Kidney (tissue), 14 donors: ENCODE data around the gene KIR3DL1. TPM values are rescaled to one million over a fixed set of nuclear protein-coding genes. Genes with fewer than 3 reads are reported as not detected.
A peak's percentile ranks its signal among the peaks of the same experiment; 100 is the strongest.
"Not testable (repeated sequence)": the region's sequence is repeated elsewhere in the genome, so short reads cannot be mapped to it uniquely, and the experiment has no call there.

Source experiments
- DNase-seq, 5 donors: peaks; one replicate each; pipeline ENCODE4 v3.0.0-alpha.2; 2013 to 2020
- FAIRE-seq: peaks from 2 replicates; lab custom pipeline; 2012; peaks lifted over from hg19 to GRCh38; lab: Jason Lieb, UNC
- H3K27ac ChIP-seq, 2 donors: one replicate each; pipeline ENCODE4 v1.7.0; 2013; ENCODE audit warnings: low read depth in 2 of 2, low read length in 2 of 2, inconsistent platforms in 1 of 2
- H3K27me3 ChIP-seq: one replicate; pipeline ENCODE4 v1.7.1; 2013; ENCODE audit warnings: low read length, inconsistent platforms; ENCODE audit not compliant: control insufficient read depth, insufficient read depth
- H3K36me3 ChIP-seq, 3 donors: one replicate each; pipeline versions ENCODE4 v1.7.0 to v1.7.1; 2013; ENCODE audit warnings: low read length in 3 of 3, control low read depth in 1 of 3, inconsistent platforms in 1 of 3; ENCODE audit not compliant: insufficient read depth in 3 of 3, control insufficient read depth in 2 of 3
- H3K4me1 ChIP-seq, 3 donors: one replicate each; pipeline versions ENCODE4 v1.7.0 to v1.7.1; 2013; ENCODE audit warnings: low read length in 3 of 3, inconsistent platforms in 1 of 3, low read depth in 1 of 3; ENCODE audit not compliant: control insufficient read depth in 2 of 3, insufficient read depth in 2 of 3
- H3K4me3 ChIP-seq, 3 donors: one replicate each; pipeline versions ENCODE4 v1.7.0 to v1.8.1; 2013; ENCODE audit warnings: low read length in 3 of 3, control low read depth in 1 of 3, inconsistent platforms in 1 of 3
- H3K9ac ChIP-seq, 3 donors: one replicate each; pipeline versions ENCODE4 v1.7.0 to v1.7.1; 2013; ENCODE audit warnings: low read length in 3 of 3, control low read depth in 1 of 3, inconsistent platforms in 1 of 3
- H3K9me3 ChIP-seq, 3 donors: one replicate each; pipeline versions ENCODE4 v1.7.0 to v1.7.1; 2013; ENCODE audit warnings: low read length in 3 of 3, control low read depth in 1 of 3, inconsistent platforms in 1 of 3; ENCODE audit not compliant: control insufficient read depth in 2 of 3, insufficient read depth in 1 of 3
- CTCF ChIP-seq: IDR thresholded peaks from 3 replicates; pipeline ENCODE4 v1.5.1; 2012; ENCODE audit warnings: mild to moderate bottlenecking, moderate library complexity, borderline replicate concordance; ENCODE audit not compliant: insufficient read depth; ENCODE audit errors: extremely low read depth
- intact Hi-C: fragments of 100-400 bp; cut with DNase I; formaldehyde crosslinking; loops from one replicate; pipeline ENCODE4 v1.11.1; 2022
- polyA plus RNA-seq: library from polyadenylated mRNA; stranded (reverse); fragments of 350-450 nt; fragmentation: Illumina TruSeq; extraction: RNeasy Lipid Tissue Mini Kit (QIAGEN cat#74804); gene quantifications from one replicate; pipeline ENCODE4 v1.2.3, GENCODE V29; 2014; ENCODE audit warnings: low read depth, low replicate concordance; ENCODE audit not compliant: insufficient read depth
- total RNA-seq: library from RNA; stranded (reverse); fragmentation: NEBNext Ultra II Directional; extraction: Animal tissue kit (Norgen Biotek cat#: 25700); gene quantifications from one replicate; pipeline ENCODE4 v1.2.1, GENCODE V29; 2021
- donor health status: control.
- donor health status: control.
- donor health status: control.
- donor health status: control.
- donor health status: control.
- donor health status: DM: yes; HTN: yes; CAD: no.
- donor health status: Normal renal cell carcinoma (clear cell type).

Gene KIR3DL1
- total and polyA plus RNA-seq, 2 donors from 2014 or later, result 0.25 TPM; not detected in 1

- intact Hi-C loops, FAIRE-seq, H3K27ac ChIP-seq, H3K9ac ChIP-seq, H3K9me3 ChIP-seq, DNase-seq, H3K4me1 ChIP-seq, H3K36me3 ChIP-seq, H3K27me3 ChIP-seq, H3K4me3 ChIP-seq: not testable (repeated sequence)
Measured at GRCh38 chr19:54843171-54843570, 26.9 kb downstream of the KIR3DL1 start.

- FAIRE-seq, H3K36me3 ChIP-seq, H3K4me3 ChIP-seq, H3K27me3 ChIP-seq, intact Hi-C loops, DNase-seq, H3K9me3 ChIP-seq, H3K9ac ChIP-seq, H3K4me1 ChIP-seq, H3K27ac ChIP-seq: not testable (repeated sequence)
Measured at GRCh38 chr19:54850061-54850640, 33.9 kb downstream of the KIR3DL1 start, which contains the start of gene KIR3DL2. KIR3DL2 (plus strand) TSS chr19:54850443; CDS start chr19:54850476, 33 bp downstream.

GRCh38 chr19:54850930-54851329 is 34.7 kb downstream of the KIR3DL1 start:
- no peak overlapping the region for H3K9ac ChIP-seq
- no peaks in the 10 kb centered on the region for H3K27me3 ChIP-seq
- FAIRE-seq (no peak), DNase-seq (peak in 1 of 5 donors; percentile 54)
- intact Hi-C loops, result no loop called here
- no peaks in the 10 kb centered on the region for H3K36me3 ChIP-seq
- no peak overlapping the region for H3K4me3 ChIP-seq
- H3K27ac ChIP-seq, result no peak overlapping the region
- no peaks in the 10 kb centered on the region for H3K9me3 ChIP-seq
- no peaks in the 10 kb centered on the region for H3K4me1 ChIP-seq
- TF ChIP-seq CTCF, result no peak

- Histone ChIP-seq H3K36me3 (no peaks in the 10 kb centered on the region), H3K27ac (no peak overlapping the region), H3K27me3 (no peaks in the 10 kb centered on the region), H3K9ac (no peak overlapping the region), H3K4me3 (no peak overlapping the region), H3K4me1 (no peaks in the 10 kb centered on the region), H3K9me3 (no peaks in the 10 kb centered on the region)
- FAIRE-seq (no peak), DNase-seq (no peak)
- no peak for TF ChIP-seq CTCF
- intact Hi-C loops, result no loop called here
Measured at GRCh38 chr19:54851353-54851752, 35.1 kb downstream of the KIR3DL1 start.

GRCh38 chr19:54855241-54855640 is 39.0 kb downstream of the KIR3DL1 start:
- intact Hi-C loops, DNase-seq, H3K9me3 ChIP-seq, H3K9ac ChIP-seq, H3K27me3 ChIP-seq, FAIRE-seq, H3K27ac ChIP-seq, H3K4me3 ChIP-seq, H3K36me3 ChIP-seq, H3K4me1 ChIP-seq: not testable (repeated sequence)

- H3K9ac ChIP-seq, DNase-seq, H3K4me1 ChIP-seq, FAIRE-seq, H3K27ac ChIP-seq, H3K9me3 ChIP-seq, H3K4me3 ChIP-seq, H3K36me3 ChIP-seq, H3K27me3 ChIP-seq, intact Hi-C loops: not testable (repeated sequence)
Measured at GRCh38 chr19:54858476-54858875, 42.2 kb downstream of the KIR3DL1 start.

GRCh38 chr19:54859421-54859820 is 43.2 kb downstream of the KIR3DL1 start:
- intact Hi-C loops, FAIRE-seq: not testable (repeated sequence)

More at GRCh38 chr19:54859421-54859820, 43.2 kb downstream of the KIR3DL1 start:
- H3K9ac ChIP-seq, H3K4me3 ChIP-seq, H3K27me3 ChIP-seq, H3K27ac ChIP-seq, H3K9me3 ChIP-seq, DNase-seq, H3K4me1 ChIP-seq, H3K36me3 ChIP-seq: not testable (repeated sequence)
